WERI-Rb-1 (cell line): ENCODE measurements around the gene GSDME.

Experiments used
- DNase-seq: peaks from one replicate; pipeline ENCODE4 v3.0.0-alpha.2; 2020
- H3K27ac ChIP-seq: fragments of 250-450 bp; sonication (Bioruptor Pico); 2 replicates; pipeline ENCODE4 v1.5.1; 2020; ENCODE audit warnings: mild to moderate bottlenecking, moderate library complexity
- H3K27me3 ChIP-seq: fragments of 250-450 bp; sonication (Bioruptor Pico); 2 replicates; pipeline ENCODE4 v1.5.1; 2021; ENCODE audit warnings: mild to moderate bottlenecking, low read depth, moderate library complexity; ENCODE audit not compliant: insufficient read depth, severe bottlenecking
- H3K36me3 ChIP-seq: fragments of 250-450 bp; sonication (Bioruptor Pico); 2 replicates; pipeline ENCODE4 v1.5.1; 2020; ENCODE audit warnings: mild to moderate bottlenecking, moderate library complexity
- H3K4me3 ChIP-seq: 2 replicates; pipeline ENCODE4 v1.5.1; 2011; ENCODE audit warnings: low read depth, mild to moderate bottlenecking, control low read depth, low read length
- H3K9me3 ChIP-seq: fragments of 250-450 bp; sonication (Bioruptor Pico); 2 replicates; pipeline ENCODE4 v1.5.1; 2021; ENCODE audit warnings: mild to moderate bottlenecking, moderate library complexity; ENCODE audit not compliant: severe bottlenecking
- TF ChIP-seq, protein P1 (sequence below): IDR thresholded peaks from 2 replicates; pipeline ENCODE4 v1.5.1; 2011; ENCODE audit warnings: low read depth, mild to moderate bottlenecking, control low read depth, inconsistent platforms, low read length

The GSDME gene

GRCh38 chr7:24752073-24752800, 5.0 kb downstream of the GSDME start:
- H3K27ac ChIP-seq = no peak overlapping the region
- TF ChIP-seq, protein P1, sequence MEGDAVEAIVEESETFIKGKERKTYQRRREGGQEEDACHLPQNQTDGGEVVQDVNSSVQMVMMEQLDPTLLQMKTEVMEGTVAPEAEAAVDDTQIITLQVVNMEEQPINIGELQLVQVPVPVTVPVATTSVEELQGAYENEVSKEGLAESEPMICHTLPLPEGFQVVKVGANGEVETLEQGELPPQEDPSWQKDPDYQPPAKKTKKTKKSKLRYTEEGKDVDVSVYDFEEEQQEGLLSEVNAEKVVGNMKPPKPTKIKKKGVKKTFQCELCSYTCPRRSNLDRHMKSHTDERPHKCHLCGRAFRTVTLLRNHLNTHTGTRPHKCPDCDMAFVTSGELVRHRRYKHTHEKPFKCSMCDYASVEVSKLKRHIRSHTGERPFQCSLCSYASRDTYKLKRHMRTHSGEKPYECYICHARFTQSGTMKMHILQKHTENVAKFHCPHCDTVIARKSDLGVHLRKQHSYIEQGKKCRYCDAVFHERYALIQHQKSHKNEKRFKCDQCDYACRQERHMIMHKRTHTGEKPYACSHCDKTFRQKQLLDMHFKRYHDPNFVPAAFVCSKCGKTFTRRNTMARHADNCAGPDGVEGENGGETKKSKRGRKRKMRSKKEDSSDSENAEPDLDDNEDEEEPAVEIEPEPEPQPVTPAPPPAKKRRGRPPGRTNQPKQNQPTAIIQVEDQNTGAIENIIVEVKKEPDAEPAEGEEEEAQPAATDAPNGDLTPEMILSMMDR = no peak
- no peaks in the 10 kb centered on the region for H3K27me3 ChIP-seq
- H3K9me3 ChIP-seq = no peaks in the 10 kb centered on the region
- no peak for DNase-seq
- no peaks in the 10 kb centered on the region for H3K36me3 ChIP-seq
- no peak overlapping the region for H3K4me3 ChIP-seq

GRCh38 chr7:24751484-24751883, 5.8 kb downstream of the GSDME start:
- no peak for DNase-seq
- Histone ChIP-seq H3K4me3 (no peak overlapping the region), H3K27ac (no peak overlapping the region), H3K9me3 (no peaks in the 10 kb centered on the region), H3K36me3 (no peaks in the 10 kb centered on the region), H3K27me3 (no peaks in the 10 kb centered on the region)
- TF ChIP-seq, protein P1 = no peak

- Histone ChIP-seq H3K27ac (no peak overlapping the region), H3K27me3 (no peaks in the 10 kb centered on the region), H3K36me3 (no peaks in the 10 kb centered on the region), H3K9me3 (no peaks in the 10 kb centered on the region), H3K4me3 (no peak overlapping the region)
- DNase-seq = no peak
- TF ChIP-seq, protein P1 = no peak
Measured at GRCh38 chr7:24750441-24751055, 6.7 kb downstream of the GSDME start.

GRCh38 chr7:24748521-24748920, 8.7 kb downstream of the GSDME start:
- Histone ChIP-seq H3K27me3 (no peaks in the 10 kb centered on the region), H3K27ac (no peak overlapping the region), H3K9me3 (no peaks in the 10 kb centered on the region), H3K4me3 (no peak overlapping the region), H3K36me3 (no peaks in the 10 kb centered on the region)
- DNase-seq = no peak
- TF ChIP-seq, protein P1 = no peak

DNA sequence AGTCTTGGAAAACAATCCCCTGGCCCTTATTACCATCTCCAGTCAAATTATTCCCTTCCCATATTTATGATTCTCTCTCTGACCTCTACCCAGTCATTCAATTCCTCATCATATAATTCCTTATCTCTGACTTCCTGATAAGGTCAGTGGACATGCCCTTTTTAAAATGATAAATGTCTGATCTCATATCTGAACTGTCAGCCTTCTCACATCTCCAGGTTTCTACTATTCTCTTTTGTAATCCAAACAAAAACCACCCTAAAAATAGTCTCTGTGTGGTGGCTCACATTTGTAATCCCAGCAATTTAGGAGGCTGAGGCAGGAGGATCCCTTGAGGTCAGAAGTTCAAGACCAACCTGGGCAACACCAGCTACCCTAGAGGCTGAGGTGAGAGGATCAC, 11.9 kb downstream of the GSDME start:
- no peaks in the 10 kb centered on the region for H3K9me3 ChIP-seq
- no peak for DNase-seq
- no peak overlapping the region for H3K4me3 ChIP-seq
- no peaks in the 10 kb centered on the region for H3K27me3 ChIP-seq
- no peak overlapping the region for H3K27ac ChIP-seq
- no peaks in the 10 kb centered on the region for H3K36me3 ChIP-seq
- TF ChIP-seq, protein P1 = no peak
